ENCODE data around the gene GEMIN7. TPM values are rescaled to one million over a fixed set of nuclear protein-coding genes. Genes with fewer than 3 reads are reported as not detected.

Gene GEMIN7
- total RNA-seq, 1 experiment from 2014 or later = 35.5 TPM

- Histone ChIP-seq H3K9ac (ENCODE audit: low read length) (no peak overlapping the region), H3K4me2 (ENCODE audit: low read length) (no peak overlapping the region), H4K20me1 (ENCODE audit: low read length) (no peaks in the 10 kb centered on the region; the same call in 1 of the 2 replicates), H3K9me3 (ENCODE audit: low read length) (no peaks in the 10 kb centered on the region), H3K79me2 (ENCODE audit: low read length) (peaks cover 32% of the 10 kb centered on the region), H3K36me3 (ENCODE audit: low read depth, low read length) (no peaks in the 10 kb centered on the region), H3K27ac (ENCODE audit: low read length) (no peak overlapping the region), H3K4me3 (ENCODE audit: low read length) (no peak overlapping the region), H2AFZ (ENCODE audit: low read length) (no peak overlapping the region), H3K4me1 (ENCODE audit: insufficient read depth, low read length) (peaks cover 14% of the 10 kb centered on the region), H3K9me2 (replicated peaks; ENCODE audit: low read length) (no peaks in the 10 kb centered on the region), H3F3A (ENCODE audit: low read length, unreplicated experiment) (peaks cover 4% of the 10 kb centered on the region), H3K27me3 (ENCODE audit: low read length) (no peaks in the 10 kb centered on the region)
- ATAC-seq (no peak), DNase-seq (no peak)
- intact Hi-C loops (cut with micrococcal nuclease) = loop anchor here (5.0 kb wide), 1 partner anchor 36 kb away; the partner anchor contains the start of gene PPP1R37
- ChIA-PET CTCF (no interaction called here), POLR2A (ENCODE audit: unreplicated experiment) (no interaction called here)
- no TSS peak for BruUV-seq (replicated peaks)
- TF ChIP-seq EZH2 (IDR thresholded peaks at IDR 0.05; ENCODE audit: low read length, unreplicated experiment) (no peak), CTCF (conservative IDR thresholded peaks at IDR 0.05; ENCODE audit: low read depth, low read length) (no peak), EZH2phosphoT487 (IDR thresholded peaks at IDR 0.05; ENCODE audit: borderline replicate concordance, low read length) (no peak)
Measured at GRCh38 chr19:45128146-45128545, 49.1 kb downstream of the GEMIN7 start.

- POLR2A ChIA-PET (ENCODE audit: unreplicated experiment) = no interaction called here
- peaks cover 2% of the 10 kb centered on the region for H3F3A ChIP-seq (ENCODE audit: low read length, unreplicated experiment)
- no TSS peak for BruUV-seq (replicated peaks)
- no peak for TF ChIP-seq EZH2 (IDR thresholded peaks at IDR 0.05; ENCODE audit: low read length, unreplicated experiment)
- no peak for TF ChIP-seq EZH2phosphoT487 (IDR thresholded peaks at IDR 0.05; ENCODE audit: borderline replicate concordance, low read length)
- no peak for TF ChIP-seq CTCF (conservative IDR thresholded peaks at IDR 0.05; ENCODE audit: low read depth, low read length)
- H3K4me1 ChIP-seq (ENCODE audit: insufficient read depth, low read length) = peaks cover 8% of the 10 kb centered on the region
- H3K9ac ChIP-seq (ENCODE audit: low read length) = no peak overlapping the region
- H3K79me2 ChIP-seq (ENCODE audit: low read length) = peaks cover 31% of the 10 kb centered on the region
- H3K36me3 ChIP-seq (ENCODE audit: low read depth, low read length) = no peaks in the 10 kb centered on the region
- H3K27ac ChIP-seq (ENCODE audit: low read length) = no peak overlapping the region
- H3K4me2 ChIP-seq (ENCODE audit: low read length) = no peak overlapping the region
- H3K4me3 ChIP-seq (ENCODE audit: low read length) = no peak overlapping the region
- ATAC-seq (no peak), DNase-seq (no peak)
- H3K9me2 ChIP-seq (replicated peaks; ENCODE audit: low read length) = no peaks in the 10 kb centered on the region
- CTCF ChIA-PET = no interaction called here
- no peaks in the 10 kb centered on the region for H3K27me3 ChIP-seq (ENCODE audit: low read length)
- H2AFZ ChIP-seq (ENCODE audit: low read length) = no peak overlapping the region
- intact Hi-C loops (cut with micrococcal nuclease) = loop anchor here (5.0 kb wide), 1 partner anchor 37 kb away; the partner anchor contains the start of gene PPP1R37
- H4K20me1 ChIP-seq (ENCODE audit: low read length) = no peaks in the 10 kb centered on the region; the same call in 1 of the 2 replicates
- H3K9me3 ChIP-seq (ENCODE audit: low read length) = no peaks in the 10 kb centered on the region
Measured at GRCh38 chr19:45128806-45129205, 49.7 kb downstream of the GEMIN7 start.

GRCh38 chr19:45130236-45130635, 51.2 kb downstream of the GEMIN7 start:
- CTCF ChIA-PET = no interaction called here
- intact Hi-C loops (cut with micrococcal nuclease) = no loop called here
- no peaks in the 10 kb centered on the region for H4K20me1 ChIP-seq (ENCODE audit: low read length)

More at GRCh38 chr19:45130236-45130635, 51.2 kb downstream of the GEMIN7 start:
- peaks cover 18% of the 10 kb centered on the region for H3K79me2 ChIP-seq (ENCODE audit: low read length)
- no peaks in the 10 kb centered on the region; the same call in 1 of the 2 replicates for H3K4me1 ChIP-seq (ENCODE audit: insufficient read depth, low read length)
- no peak overlapping the region for H3K9ac ChIP-seq (ENCODE audit: low read length)
- H3K4me3 ChIP-seq (ENCODE audit: low read length) = no peak overlapping the region
- no peaks in the 10 kb centered on the region for H3F3A ChIP-seq (ENCODE audit: low read length, unreplicated experiment)
- no peak for ATAC-seq
- no peaks in the 10 kb centered on the region for H3K36me3 ChIP-seq (ENCODE audit: low read depth, low read length)
- no TSS peak for BruUV-seq (replicated peaks)
- H3K9me2 ChIP-seq (replicated peaks; ENCODE audit: low read length) = no peaks in the 10 kb centered on the region
- no peak overlapping the region for H3K27ac ChIP-seq (ENCODE audit: low read length)
- POLR2A ChIA-PET (ENCODE audit: unreplicated experiment) = no interaction called here
- no peak overlapping the region for H2AFZ ChIP-seq (ENCODE audit: low read length)
- no peaks in the 10 kb centered on the region for H3K9me3 ChIP-seq (ENCODE audit: low read length)
- TF ChIP-seq CTCF (conservative IDR thresholded peaks at IDR 0.05; ENCODE audit: low read depth, low read length) = no peak
- no peak for TF ChIP-seq EZH2 (IDR thresholded peaks at IDR 0.05; ENCODE audit: low read length, unreplicated experiment)
- TF ChIP-seq EZH2phosphoT487 (IDR thresholded peaks at IDR 0.05; ENCODE audit: borderline replicate concordance, low read length) = no peak
- H3K27me3 ChIP-seq (ENCODE audit: low read length) = no peaks in the 10 kb centered on the region
- H3K4me2 ChIP-seq (ENCODE audit: low read length) = no peak overlapping the region
- DNase-seq = no peak

Measured in PC-3 (cell line).